Head of caudate nucleus (tissue), 42 donors: ENCODE measurements around the gene PTGR3.

Experiments
- DNase-seq, 42 donors: peaks; one replicate each; pipeline versions ENCODE4 v3.0.0 to v3.0.0-alpha.2; 2020 to 2021; ENCODE audit warnings: mixed read lengths in 7 of 42
- intact Hi-C: fragments of 100-400 bp; cut with DNase I; formaldehyde crosslinking; loops from one replicate; pipeline ENCODE4 v1.15.0; 2022

PTGR3 gene

GRCh38 chr18:75209129-75209950, at the start of gene PTGR3:
Gene PTGR3, minus strand, starts transcription at chr18:75209139. Its CDS starts 81 bp downstream, at chr18:75209058.
- intact Hi-C loops, result no loop called here
- peak; percentile 48 to 92 (median 78) for DNase-seq

GRCh38 chr18:75257605-75258004, 48.7 kb upstream of the PTGR3 start:
- DNase-seq, result peak in 1 of 42 donors; percentile 30
- intact Hi-C loops, result no loop called here

- intact Hi-C loops, result no loop called here
- no peak for DNase-seq
These were observed 47.4 kb upstream of the PTGR3 start for GRCh38 chr18:75256376-75256775.

GRCh38 chr18:75255094-75255493, 46.2 kb upstream of the PTGR3 start:
- no peak for DNase-seq
- intact Hi-C loops, result no loop called here

GRCh38 chr18:75253784-75254183, 44.8 kb upstream of the PTGR3 start:
- DNase-seq, result no peak
- intact Hi-C loops, result no loop called here

- intact Hi-C loops, result no loop called here
- DNase-seq, result no peak
These were observed 44.1 kb upstream of the PTGR3 start for GRCh38 chr18:75253043-75253442.

- intact Hi-C loops, result no loop called here
- no peak for DNase-seq
These were observed 43.2 kb upstream of the PTGR3 start for GRCh38 chr18:75252136-75252535.

GRCh38 chr18:75251466-75251865, 42.5 kb upstream of the PTGR3 start:
- intact Hi-C loops, result no loop called here
- no peak for DNase-seq

GRCh38 chr18:75250471-75250821, 41.5 kb upstream of the PTGR3 start:
- DNase-seq, result no peak
- intact Hi-C loops, result no loop called here

GRCh38 chr18:75249672-75250470, 40.9 kb upstream of the PTGR3 start:
- intact Hi-C loops, result no loop called here
- no peak for DNase-seq

- intact Hi-C loops, result no loop called here
- DNase-seq, result no peak
These were observed 40.2 kb upstream of the PTGR3 start for GRCh38 chr18:75249175-75249518.

GRCh38 chr18:75248426-75249174, 39.7 kb upstream of the PTGR3 start:
- DNase-seq, result peak in 1 of 42 donors; percentile 13
- intact Hi-C loops, result no loop called here

- intact Hi-C loops, result no loop called here
- DNase-seq, result no peak
These were observed 38.9 kb upstream of the PTGR3 start for GRCh38 chr18:75247611-75248421.

GRCh38 chr18:75246721-75247610, 38.0 kb upstream of the PTGR3 start:
- peak in 2 of 42 donors; percentile 18 to 19 for DNase-seq
- intact Hi-C loops, result no loop called here

- intact Hi-C loops, result no loop called here
These were observed 35.7 kb upstream of the PTGR3 start for GRCh38 chr18:75244351-75245313.

GRCh38 chr18:75241705-75242104, 32.8 kb upstream of the PTGR3 start:
- no peak for DNase-seq
- intact Hi-C loops, result no loop called here

More at GRCh38 chr18:75244351-75245313, 35.7 kb upstream of the PTGR3 start:
- DNase-seq, result peak in 2 of 42 donors; percentile 19 to 33

GRCh38 chr18:75240433-75240832, 31.5 kb upstream of the PTGR3 start:
- no peak for DNase-seq

More at GRCh38 chr18:75240433-75240832, 31.5 kb upstream of the PTGR3 start:
- intact Hi-C loops, result no loop called here
